DND-41 (cell line): ENCODE measurements around the gene USP19.

ENCODE experiments used
- CTCF ChIP-seq: IDR thresholded peaks from 2 replicates; pipeline ENCODE4 v1.5.1; 2012; ENCODE audit warnings: borderline replicate concordance, low read length, moderate library complexity, mild to moderate bottlenecking; ENCODE audit not compliant: poor library complexity, severe bottlenecking; ENCODE audit errors: extremely low read depth
- EZH2 ChIP-seq: IDR thresholded peaks from 3 replicates; pipeline ENCODE4 v1.6.1; 2012; ENCODE audit warnings: borderline replicate concordance, low read depth, mild to moderate bottlenecking, moderate library complexity, low read length, inconsistent platforms; ENCODE audit not compliant: severe bottlenecking

- TF ChIP-seq CTCF: no peak
- TF ChIP-seq EZH2: no peak
These were observed 16.0 kb downstream of the USP19 start, which contains the start of gene QARS1 for GRCh38 chr3:49104427-49105291.
